ENCODE measurements around the gene SNX20.

Gene SNX20

GRCh38 chr16:50694206-50694605 is 13.1 kb upstream of the SNX20 start:
- H3K79me2 ChIP-seq (ENCODE audit: low read length): no peaks in the 10 kb centered on the region

DNA sequence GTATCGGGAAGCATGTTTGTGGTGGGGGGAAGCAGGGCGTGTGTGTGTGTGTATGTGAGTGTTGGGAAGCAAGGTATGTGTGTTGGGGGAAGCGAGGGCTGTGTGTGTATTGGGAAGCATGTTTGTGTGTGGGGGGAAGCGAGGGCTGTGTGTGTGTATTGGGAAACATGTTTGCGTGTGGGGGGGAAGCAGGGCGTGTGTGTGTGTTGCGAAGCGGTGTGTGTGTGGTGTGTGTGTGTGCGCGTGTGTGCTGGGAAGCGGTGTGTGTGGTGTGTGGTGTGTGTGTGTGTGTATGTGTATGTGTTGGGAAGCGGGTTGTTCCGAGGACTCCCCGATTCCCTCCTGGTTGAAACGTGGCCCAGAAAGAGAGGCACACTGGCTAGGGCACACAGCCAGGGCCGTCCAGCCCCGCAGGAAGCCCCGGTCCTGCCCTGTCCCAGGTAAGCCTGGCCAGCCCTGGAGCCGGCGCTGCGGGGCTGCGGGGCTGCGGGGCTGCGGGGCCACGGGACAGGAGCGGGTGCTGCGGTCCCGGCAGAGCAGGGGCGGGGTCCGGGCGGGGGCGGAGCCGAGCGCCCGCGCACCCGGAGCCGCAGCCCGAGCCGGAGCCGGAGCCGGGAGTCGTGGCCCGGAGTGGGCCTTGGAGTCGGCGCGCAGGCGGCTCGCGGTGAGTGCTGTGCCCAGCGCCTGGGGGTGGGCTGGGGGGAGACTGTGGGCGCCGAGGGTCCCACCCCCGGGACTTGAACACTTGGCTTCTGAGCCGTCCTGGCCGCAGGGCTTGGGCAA is 12.1 kb upstream of the SNX20 start, which contains the start of gene NOD2:
NOD2 (plus strand) TSS at position 608 of the 783 bp plus-strand sequence. CDS start 5,890 bp downstream, outside the sequence.
- Histone ChIP-seq H3K27me3 (ENCODE audit: low read depth, low read length) (no peaks in the 10 kb centered on the region), H3K79me2 (ENCODE audit: low read length) (no peaks in the 10 kb centered on the region), H3K9ac (ENCODE audit: low read length) (peak within 1 kb of the TSS; percentile 49), H4K20me1 (ENCODE audit: insufficient read depth, low read length) (no peaks in the 10 kb centered on the region), H3K4me3 (ENCODE audit: low read length) (peak within 1 kb of the TSS; percentile 74), H3K9me3 (ENCODE audit: insufficient read depth, low read length) (no peaks in the 10 kb centered on the region), H3K4me1 (ENCODE audit: low read length) (peaks cover 37% of the 10 kb centered on the region), H2AFZ (ENCODE audit: low read depth, low read length) (no peak within 1 kb of the TSS), H3K4me2 (ENCODE audit: low read length) (peak within 1 kb of the TSS; percentile 64), H3K27ac (ENCODE audit: low read length) (no peak within 1 kb of the TSS), H3K36me3 (replicated peaks; ENCODE audit: low read depth, low read length) (no peaks in the 10 kb centered on the region)
- TF ChIP-seq, protein P1, sequence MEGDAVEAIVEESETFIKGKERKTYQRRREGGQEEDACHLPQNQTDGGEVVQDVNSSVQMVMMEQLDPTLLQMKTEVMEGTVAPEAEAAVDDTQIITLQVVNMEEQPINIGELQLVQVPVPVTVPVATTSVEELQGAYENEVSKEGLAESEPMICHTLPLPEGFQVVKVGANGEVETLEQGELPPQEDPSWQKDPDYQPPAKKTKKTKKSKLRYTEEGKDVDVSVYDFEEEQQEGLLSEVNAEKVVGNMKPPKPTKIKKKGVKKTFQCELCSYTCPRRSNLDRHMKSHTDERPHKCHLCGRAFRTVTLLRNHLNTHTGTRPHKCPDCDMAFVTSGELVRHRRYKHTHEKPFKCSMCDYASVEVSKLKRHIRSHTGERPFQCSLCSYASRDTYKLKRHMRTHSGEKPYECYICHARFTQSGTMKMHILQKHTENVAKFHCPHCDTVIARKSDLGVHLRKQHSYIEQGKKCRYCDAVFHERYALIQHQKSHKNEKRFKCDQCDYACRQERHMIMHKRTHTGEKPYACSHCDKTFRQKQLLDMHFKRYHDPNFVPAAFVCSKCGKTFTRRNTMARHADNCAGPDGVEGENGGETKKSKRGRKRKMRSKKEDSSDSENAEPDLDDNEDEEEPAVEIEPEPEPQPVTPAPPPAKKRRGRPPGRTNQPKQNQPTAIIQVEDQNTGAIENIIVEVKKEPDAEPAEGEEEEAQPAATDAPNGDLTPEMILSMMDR (IDR thresholded peaks at IDR 0.05; ENCODE audit: low read depth, low read length): no peak
- TF ChIP-seq EZH2phosphoT487 (IDR thresholded peaks at IDR 0.05; ENCODE audit: low read depth): no peak

More at GRCh38 chr16:50694206-50694605, 13.1 kb upstream of the SNX20 start:
- no peak overlapping the region for H2AFZ ChIP-seq (ENCODE audit: low read depth, low read length)
- H4K20me1 ChIP-seq (ENCODE audit: insufficient read depth, low read length): no peaks in the 10 kb centered on the region
- H3K4me1 ChIP-seq (ENCODE audit: low read length): peaks cover 46% of the 10 kb centered on the region
- H3K4me2 ChIP-seq (ENCODE audit: low read length): peak overlapping the region; percentile 64
- no peak for TF ChIP-seq EZH2phosphoT487 (IDR thresholded peaks at IDR 0.05; ENCODE audit: low read depth)
- TF ChIP-seq, protein P1 (IDR thresholded peaks at IDR 0.05; ENCODE audit: low read depth, low read length): no peak
- peak overlapping the region; percentile 74; the same call in 1 of the 2 replicates for H3K4me3 ChIP-seq (ENCODE audit: low read length)
- H3K27ac ChIP-seq (ENCODE audit: low read length): no peak overlapping the region
- no peaks in the 10 kb centered on the region for H3K36me3 ChIP-seq (replicated peaks; ENCODE audit: low read depth, low read length)
- no peaks in the 10 kb centered on the region for H3K27me3 ChIP-seq (ENCODE audit: low read depth, low read length)
- no peak overlapping the region for H3K9ac ChIP-seq (ENCODE audit: low read length)
- H3K9me3 ChIP-seq (ENCODE audit: insufficient read depth, low read length): no peaks in the 10 kb centered on the region

DNA sequence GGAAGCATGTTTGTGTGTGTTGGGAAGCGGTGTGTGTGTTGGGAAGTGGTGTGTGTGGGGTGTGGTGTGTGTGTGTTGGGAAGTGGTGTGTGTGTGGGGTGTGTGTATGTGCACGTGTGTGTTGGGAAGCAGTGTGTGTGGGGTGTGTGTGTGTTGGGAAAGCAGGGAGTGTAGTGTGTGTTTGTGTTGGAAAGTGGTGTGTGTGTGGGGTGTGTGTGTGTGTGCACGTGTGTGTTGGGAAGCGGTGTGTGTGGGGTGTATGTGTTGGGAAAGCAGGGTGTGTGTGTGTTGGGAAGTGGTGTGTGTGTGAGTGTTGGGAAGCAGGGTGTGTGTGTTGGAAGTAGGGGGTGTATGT is 11.5 kb upstream of the SNX20 start:
- Histone ChIP-seq H3K4me3 (ENCODE audit: low read length) (no peak overlapping the region), H3K27me3 (ENCODE audit: low read depth, low read length) (no peaks in the 10 kb centered on the region), H3K9me3 (ENCODE audit: insufficient read depth, low read length) (no peaks in the 10 kb centered on the region), H3K36me3 (replicated peaks; ENCODE audit: low read depth, low read length) (no peaks in the 10 kb centered on the region), H2AFZ (ENCODE audit: low read depth, low read length) (no peak overlapping the region), H3K4me2 (ENCODE audit: low read length) (no peak overlapping the region), H3K79me2 (ENCODE audit: low read length) (no peaks in the 10 kb centered on the region), H3K27ac (ENCODE audit: low read length) (no peak overlapping the region), H4K20me1 (ENCODE audit: insufficient read depth, low read length) (no peaks in the 10 kb centered on the region), H3K9ac (ENCODE audit: low read length) (no peak overlapping the region), H3K4me1 (ENCODE audit: low read length) (peaks cover 32% of the 10 kb centered on the region)
- TF ChIP-seq, protein P1 (IDR thresholded peaks at IDR 0.05; ENCODE audit: low read depth, low read length): no peak
- no peak for TF ChIP-seq EZH2phosphoT487 (IDR thresholded peaks at IDR 0.05; ENCODE audit: low read depth)

DNA sequence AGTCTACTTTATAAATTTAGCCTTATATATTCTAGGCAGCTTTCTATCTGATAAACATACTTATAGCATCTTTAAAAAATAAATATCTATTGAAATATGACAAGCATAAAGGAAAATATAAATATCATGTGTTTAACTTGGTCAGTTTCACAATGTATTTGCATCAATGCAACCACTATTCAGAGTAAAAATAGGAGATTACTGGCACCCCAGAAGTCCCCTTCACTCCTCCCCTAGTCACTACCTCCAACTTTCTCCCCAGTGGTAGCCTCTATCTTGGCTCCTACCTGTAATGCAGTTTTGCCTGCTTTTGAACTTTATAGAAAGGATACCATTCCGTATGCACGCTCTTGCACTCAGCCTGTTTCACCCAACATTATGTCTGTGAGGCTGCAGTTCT is 9.1 kb upstream of the SNX20 start:
- Histone ChIP-seq H3K27me3 (ENCODE audit: low read depth, low read length) (no peaks in the 10 kb centered on the region), H3K9me3 (ENCODE audit: insufficient read depth, low read length) (no peaks in the 10 kb centered on the region)
- TF ChIP-seq EZH2phosphoT487 (IDR thresholded peaks at IDR 0.05; ENCODE audit: low read depth): no peak
- TF ChIP-seq, protein P1 (IDR thresholded peaks at IDR 0.05; ENCODE audit: low read depth, low read length): no peak

More for the DNA sequence above, 9.1 kb upstream of the SNX20 start:
- Histone ChIP-seq H3K27ac (ENCODE audit: low read length) (no peak overlapping the region), H2AFZ (ENCODE audit: low read depth, low read length) (no peak overlapping the region), H3K4me2 (ENCODE audit: low read length) (no peak overlapping the region), H3K9ac (ENCODE audit: low read length) (no peak overlapping the region), H4K20me1 (ENCODE audit: insufficient read depth, low read length) (no peaks in the 10 kb centered on the region), H3K36me3 (replicated peaks; ENCODE audit: low read depth, low read length) (no peaks in the 10 kb centered on the region), H3K79me2 (ENCODE audit: low read length) (no peaks in the 10 kb centered on the region), H3K4me3 (ENCODE audit: low read length) (no peak overlapping the region), H3K4me1 (ENCODE audit: low read length) (peaks cover 16% of the 10 kb centered on the region)

Data from OCI-LY3 (cell line).